Activated T-cell treated with anti-CD3 and anti-CD28 coated beads, Interleukin-2, amount 50 U/mL, for 4 hours (primary cell): ENCODE measurements around the gene MBP. TPM values are rescaled to one million over a fixed set of nuclear protein-coding genes. Genes with fewer than 3 reads are reported as not detected.

ENCODE experiments used
- ATAC-seq, 2 donors: fragments of 200-7000 bp; cut with Tn5 transposase; one replicate each; pipeline ENCODE4 v1.10.0; 2021
- DNase-seq: peaks from one replicate; pipeline ENCODE4 v3.0.0-alpha.2; 2020
- H3K27me3 Mint-ChIP-seq: one replicate; pipeline ENCODE4 v1.8.0; 2021; ENCODE audit warnings: low read depth, mixed read lengths
- H3K36me3 Mint-ChIP-seq: one replicate; pipeline ENCODE4 v1.8.0; 2022; ENCODE audit warnings: mixed read lengths; ENCODE audit not compliant: insufficient read depth
- H3K4me1 Mint-ChIP-seq: one replicate; pipeline ENCODE4 v1.8.0; 2021; ENCODE audit warnings: low read depth, mixed read lengths
- H3K4me3 Mint-ChIP-seq: one replicate; pipeline ENCODE4 v1.8.0; 2021; ENCODE audit warnings: mild to moderate bottlenecking, moderate library complexity, mixed read lengths
- H3K9me3 Mint-ChIP-seq: one replicate; pipeline ENCODE4 v1.8.0; 2021; ENCODE audit warnings: mixed read lengths
- total RNA-seq, 3 donors: library from RNA; stranded (reverse); gene quantifications; one replicate each; pipeline ENCODE4 v1.2.1, GENCODE V29; 2021

MBP gene
- total RNA-seq, 3 donors from 2014 or later, result 28.1 to 32.9 (median 32.3) TPM

- H3K4me1 Mint-ChIP-seq, result peaks cover 2% of the 10 kb centered on the region
- H3K36me3 Mint-ChIP-seq, result peaks cover 54% of the 10 kb centered on the region
- no peak for ATAC-seq
Measured at GRCh38 chr18:76932026-76932819, 200.4 kb downstream of the MBP start.

GRCh38 chr18:76931171-76931570, 201.4 kb downstream of the MBP start:
- Mint-ChIP-seq H3K4me1 (peaks cover 2% of the 10 kb centered on the region), H3K27me3 (no peaks in the 10 kb centered on the region), H3K9me3 (no peaks in the 10 kb centered on the region), H3K36me3 (peaks cover 49% of the 10 kb centered on the region), H3K4me3 (no peak overlapping the region)
- DNase-seq (no peak), ATAC-seq (no peak)

More at GRCh38 chr18:76932026-76932819, 200.4 kb downstream of the MBP start:
- Mint-ChIP-seq H3K4me3 (no peak overlapping the region), H3K9me3 (no peaks in the 10 kb centered on the region), H3K27me3 (no peaks in the 10 kb centered on the region)
- no peak for DNase-seq

Other genes starting within 250 kb of the MBP start
- gene GALR1, start 117.1 kb upstream of the MBP start, total RNA-seq, result not detected